H9 (cell line): ENCODE measurements around the gene USP6NL. TPM values are rescaled to one million over a fixed set of nuclear protein-coding genes. Genes with fewer than 3 reads are reported as not detected.

Experiments
- DNase-seq: peaks from one replicate; pipeline ENCODE4 v3.0.0-alpha.2; 2017
- H2AFZ ChIP-seq: one replicate; pipeline ENCODE4 v1.6.1; 2013; ENCODE audit warnings: mild to moderate bottlenecking, low read length, control low read depth, moderate library complexity
- H2AK5ac ChIP-seq: 2 replicates; pipeline ENCODE4 v1.6.1; 2013; ENCODE audit warnings: low read length, control low read depth, mixed read lengths; ENCODE audit not compliant: insufficient read length
- H2BK120ac ChIP-seq: one replicate; pipeline ENCODE4 v1.6.1; 2013; ENCODE audit warnings: low read depth, mild to moderate bottlenecking, low read length, control low read depth, inconsistent platforms; ENCODE audit not compliant: poor library complexity, severe bottlenecking
- H2BK12ac ChIP-seq: 2 replicates; pipeline ENCODE4 v1.6.1; 2013; ENCODE audit warnings: low read length, control low read depth, mixed read lengths, low read depth; ENCODE audit not compliant: insufficient read length
- H2BK15ac ChIP-seq: 2 replicates; pipeline ENCODE4 v1.6.1; 2013; ENCODE audit warnings: low read depth, low read length, control low read depth
- H2BK20ac ChIP-seq: one replicate; pipeline ENCODE4 v1.6.1; 2013; ENCODE audit warnings: low read depth, mild to moderate bottlenecking, low read length, control low read depth, inconsistent platforms; ENCODE audit not compliant: poor library complexity, severe bottlenecking
- H2BK5ac ChIP-seq: 2 replicates; pipeline ENCODE4 v1.6.1; 2013; ENCODE audit warnings: low read length, control low read depth, mixed read lengths; ENCODE audit not compliant: insufficient read length
- H3K14ac ChIP-seq: 2 replicates; pipeline ENCODE4 v1.6.1; 2013; ENCODE audit warnings: low read length, control low read depth; ENCODE audit not compliant: insufficient read depth
- H3K18ac ChIP-seq: 2 replicates; pipeline ENCODE4 v1.6.1; 2013; ENCODE audit warnings: low read depth, mild to moderate bottlenecking, mixed read lengths, low read length, control low read depth; ENCODE audit not compliant: insufficient read length
- H3K23ac ChIP-seq: 2 replicates; pipeline ENCODE4 v1.6.1; 2013; ENCODE audit warnings: low read length, control low read depth, mixed read lengths, low read depth; ENCODE audit not compliant: insufficient read length
- H3K23me2 ChIP-seq: 2 replicates; pipeline ENCODE4 v1.6.1; 2013; ENCODE audit warnings: low read depth, mild to moderate bottlenecking, mixed read lengths, low read length, control low read depth; ENCODE audit not compliant: insufficient read length, poor library complexity, severe bottlenecking
- H3K27ac ChIP-seq: 2 replicates; pipeline ENCODE4 v1.5.1; 2013; ENCODE audit warnings: low read length, control low read depth, mixed read lengths, low read depth; ENCODE audit not compliant: insufficient read length
- H3K27me3 ChIP-seq: 2 replicates; pipeline ENCODE4 v1.6.1; 2013; ENCODE audit warnings: low read length, control low read depth, inconsistent platforms; ENCODE audit not compliant: insufficient read depth
- H3K4ac ChIP-seq: 2 replicates; pipeline ENCODE4 v1.6.1; 2013; ENCODE audit warnings: low read depth, mild to moderate bottlenecking, control low read depth, inconsistent platforms, low read length, moderate library complexity
- H3K4me1 ChIP-seq: 2 replicates; pipeline ENCODE4 v1.6.1; 2013; ENCODE audit warnings: low read length, control low read depth, inconsistent platforms; ENCODE audit not compliant: insufficient read depth
- H3K4me2 ChIP-seq: 2 replicates; pipeline ENCODE4 v1.6.1; 2013; ENCODE audit warnings: low read length, control low read depth, mixed read lengths; ENCODE audit not compliant: insufficient read length, insufficient read depth
- H3K56ac ChIP-seq: 2 replicates; pipeline ENCODE4 v1.6.1; 2013; ENCODE audit warnings: low read depth, mild to moderate bottlenecking, mixed read lengths, low read length, control low read depth; ENCODE audit not compliant: insufficient read length
- H3K79me1 ChIP-seq: 2 replicates; pipeline ENCODE4 v1.6.1; 2013; ENCODE audit warnings: low read depth, mild to moderate bottlenecking, moderate library complexity, low read length, control low read depth, inconsistent platforms; ENCODE audit not compliant: insufficient read depth, poor library complexity, severe bottlenecking
- H3K79me2 ChIP-seq: 2 replicates; pipeline ENCODE4 v1.6.1; 2013; ENCODE audit warnings: low read length, control low read depth, inconsistent platforms; ENCODE audit not compliant: insufficient read depth
- H3K9ac ChIP-seq: 2 replicates; pipeline ENCODE4 v1.6.1; 2013; ENCODE audit warnings: low read length, control low read depth, mixed read lengths; ENCODE audit not compliant: insufficient read length; ENCODE audit errors: extremely low read depth
- H3K9me3 ChIP-seq: one replicate; pipeline ENCODE4 v1.6.1; 2013; ENCODE audit warnings: low read depth, low read length, inconsistent platforms; ENCODE audit not compliant: control insufficient read depth
- H3T11ph ChIP-seq: one replicate; pipeline ENCODE4 v1.6.1; 2013; ENCODE audit warnings: mild to moderate bottlenecking, low read length, control low read depth, inconsistent platforms
- H4K20me1 ChIP-seq: one replicate; pipeline ENCODE4 v1.6.1; 2013; ENCODE audit not compliant: control insufficient read depth, insufficient read length, insufficient read depth
- H4K5ac ChIP-seq: 2 replicates; pipeline ENCODE4 v1.6.1; 2013; ENCODE audit warnings: low read depth, mild to moderate bottlenecking, mixed read lengths, low read length, control low read depth; ENCODE audit not compliant: insufficient read length
- H4K8ac ChIP-seq: replicated peaks from 2 replicates; pipeline ENCODE4 v1.6.1; 2013; ENCODE audit warnings: low read length, control low read depth, mixed read lengths, low read depth; ENCODE audit not compliant: insufficient read length
- H4K91ac ChIP-seq: 2 replicates; pipeline ENCODE4 v1.6.1; 2013; ENCODE audit warnings: low read depth, mild to moderate bottlenecking, moderate library complexity, mixed read lengths, low read length, control low read depth; ENCODE audit not compliant: insufficient read length
- H3K27ac Mint-ChIP-seq, 3 experiments: 2 replicates in 2 of 3; 3 replicates in 1 of 3; pipeline ENCODE4 v1.8.0; 2020 to 2021; ENCODE audit warnings: mixed read lengths in 3 of 3, mild to moderate bottlenecking in 1 of 3, moderate library complexity in 1 of 3
- H3K27me3 Mint-ChIP-seq: 2 replicates; pipeline ENCODE4 v1.8.0; 2021; ENCODE audit warnings: low read depth, mild to moderate bottlenecking, moderate library complexity, mixed read lengths
- H3K36me3 Mint-ChIP-seq, 3 experiments: 2 replicates in 2 of 3; 3 replicates in 1 of 3; pipeline ENCODE4 v1.8.0; 2020 to 2021; ENCODE audit warnings: low read depth in 3 of 3, mixed read lengths in 3 of 3; ENCODE audit not compliant: insufficient read depth in 1 of 3
- H3K4me1 Mint-ChIP-seq, 2 experiments: 2 replicates each; pipeline ENCODE4 v1.8.0; 2020; ENCODE audit warnings: mixed read lengths in 2 of 2
- H3K4me3 Mint-ChIP-seq, 2 experiments: 2 replicates in 1 of 2; 3 replicates in 1 of 2; pipeline ENCODE4 v1.8.0; 2020 to 2021; ENCODE audit warnings: mild to moderate bottlenecking in 2 of 2, mixed read lengths in 2 of 2, moderate library complexity in 1 of 2
- H3K9me3 Mint-ChIP-seq, 2 experiments: 2 replicates in 1 of 2; 3 replicates in 1 of 2; pipeline ENCODE4 v1.8.0; 2020; ENCODE audit warnings: mild to moderate bottlenecking in 2 of 2, mixed read lengths in 2 of 2, moderate library complexity in 1 of 2
- WGBS: extraction: QIAGEN DNeasy Blood & Tissue Kit; methylation state at CpG from one replicate; pipeline ENCODE4 v1.1.7; 2013; ENCODE audit warnings: missing lambda C conversion rate, low lambda C conversion rate, mixed read lengths; ENCODE audit not compliant: insufficient read length; ENCODE audit errors: extremely low coverage; 5-methylcytosine and 5-hydroxymethylcytosine counted together
- total RNA-seq: library from RNA; stranded (reverse); gene quantifications from 2 replicates; pipeline ENCODE4 v1.2.1, GENCODE V29; 2021
- TF ChIP-seq, protein P1 (sequence below): fragments of 200-600 bp; sonication (generic); conservative IDR thresholded peaks from 3 replicates; pipeline ENCODE4 v1.8.0; 2021; ENCODE audit warnings: antibody characterized with exemption, mild to moderate bottlenecking

The USP6NL gene
- total RNA-seq, 1 experiment from 2014 or later, result 28.3 TPM

GRCh38 chr10:11655836-11656235 is 44.4 kb upstream of the USP6NL start:
- H3K4ac ChIP-seq, result no peak overlapping the region
- no peaks in the 10 kb centered on the region for H3K36me3 Mint-ChIP-seq
- no peaks in the 10 kb centered on the region for H3K9me3 ChIP-seq
- no peak overlapping the region for H3K27ac Mint-ChIP-seq
- no peak overlapping the region for H2BK15ac ChIP-seq
- no peak for DNase-seq
- no peaks in the 10 kb centered on the region for H3K27me3 ChIP-seq
- no peak overlapping the region for H2BK12ac ChIP-seq
- H3K4me1 Mint-ChIP-seq, result 0 out of 4 replicates have a peak, but pooled peaks cover 0 to 3% of the 10 kb centered on the region in 2 experiments
- no peaks in the 10 kb centered on the region for H3K4me1 ChIP-seq
- H3K9ac ChIP-seq, result no peak overlapping the region
- H3K9me3 Mint-ChIP-seq, result no peaks in the 10 kb centered on the region
- no peak overlapping the region for H3K27ac ChIP-seq
- peaks cover 1% of the 10 kb centered on the region for H3K27me3 Mint-ChIP-seq
- TF ChIP-seq, protein P1, sequence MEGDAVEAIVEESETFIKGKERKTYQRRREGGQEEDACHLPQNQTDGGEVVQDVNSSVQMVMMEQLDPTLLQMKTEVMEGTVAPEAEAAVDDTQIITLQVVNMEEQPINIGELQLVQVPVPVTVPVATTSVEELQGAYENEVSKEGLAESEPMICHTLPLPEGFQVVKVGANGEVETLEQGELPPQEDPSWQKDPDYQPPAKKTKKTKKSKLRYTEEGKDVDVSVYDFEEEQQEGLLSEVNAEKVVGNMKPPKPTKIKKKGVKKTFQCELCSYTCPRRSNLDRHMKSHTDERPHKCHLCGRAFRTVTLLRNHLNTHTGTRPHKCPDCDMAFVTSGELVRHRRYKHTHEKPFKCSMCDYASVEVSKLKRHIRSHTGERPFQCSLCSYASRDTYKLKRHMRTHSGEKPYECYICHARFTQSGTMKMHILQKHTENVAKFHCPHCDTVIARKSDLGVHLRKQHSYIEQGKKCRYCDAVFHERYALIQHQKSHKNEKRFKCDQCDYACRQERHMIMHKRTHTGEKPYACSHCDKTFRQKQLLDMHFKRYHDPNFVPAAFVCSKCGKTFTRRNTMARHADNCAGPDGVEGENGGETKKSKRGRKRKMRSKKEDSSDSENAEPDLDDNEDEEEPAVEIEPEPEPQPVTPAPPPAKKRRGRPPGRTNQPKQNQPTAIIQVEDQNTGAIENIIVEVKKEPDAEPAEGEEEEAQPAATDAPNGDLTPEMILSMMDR, result no peak
- H4K91ac ChIP-seq, result no peak overlapping the region
- no peak overlapping the region for H3K4me2 ChIP-seq
- H3K23me2 ChIP-seq, result no peaks in the 10 kb centered on the region
- H4K5ac ChIP-seq, result no peak overlapping the region
- no peak overlapping the region for H3K4me3 Mint-ChIP-seq
- H2BK120ac ChIP-seq, result no peak overlapping the region
- no peak overlapping the region for H4K8ac ChIP-seq
- no peaks in the 10 kb centered on the region for H3K79me1 ChIP-seq
- no peak overlapping the region for H3T11ph ChIP-seq
- H2AFZ ChIP-seq, result no peak overlapping the region
- no peak overlapping the region for H2BK20ac ChIP-seq
- no peak overlapping the region for H3K18ac ChIP-seq
- H2BK5ac ChIP-seq, result no peak overlapping the region
- no CpG with 5 or more reads among the region's 2 CpGs for WGBS
- no peak overlapping the region for H3K56ac ChIP-seq
- H2AK5ac ChIP-seq, result no peak overlapping the region
- no peak overlapping the region for H3K23ac ChIP-seq
- H3K14ac ChIP-seq, result no peak overlapping the region
- H4K20me1 ChIP-seq, result no peaks in the 10 kb centered on the region
- H3K79me2 ChIP-seq, result no peaks in the 10 kb centered on the region
